PC-9 (cell line): ENCODE data around the gene ELP4.
"Not testable (repeated sequence)": the region's sequence is repeated elsewhere in the genome, so short reads cannot be mapped to it uniquely, and the experiment has no call there.

Experiments used
- CTCF ChIP-seq: fragments of 200-600 bp; sonication (generic); conservative IDR thresholded peaks from 2 replicates; pipeline ENCODE4 v1.6.1; 2017; ENCODE audit warnings: mixed run types, antibody characterized with exemption, mild to moderate bottlenecking, moderate library complexity
- EZH2 ChIP-seq: fragments of 200-600 bp; sonication (generic); IDR thresholded peaks from 2 replicates; pipeline ENCODE4 v1.8.0; 2017; ENCODE audit warnings: antibody characterized with exemption, low read depth

- TF ChIP-seq CTCF, EZH2: not testable (repeated sequence)
Measured at GRCh38 chr11:31697049-31697448, 187.5 kb downstream of the ELP4 start.
